ENCODE data around the gene DCHS2. TPM values are rescaled to one million over a fixed set of nuclear protein-coding genes. Genes with fewer than 3 reads are reported as not detected.

Gene DCHS2
- total RNA-seq, 6 experiments from 2014 or later: not detected

DNA sequence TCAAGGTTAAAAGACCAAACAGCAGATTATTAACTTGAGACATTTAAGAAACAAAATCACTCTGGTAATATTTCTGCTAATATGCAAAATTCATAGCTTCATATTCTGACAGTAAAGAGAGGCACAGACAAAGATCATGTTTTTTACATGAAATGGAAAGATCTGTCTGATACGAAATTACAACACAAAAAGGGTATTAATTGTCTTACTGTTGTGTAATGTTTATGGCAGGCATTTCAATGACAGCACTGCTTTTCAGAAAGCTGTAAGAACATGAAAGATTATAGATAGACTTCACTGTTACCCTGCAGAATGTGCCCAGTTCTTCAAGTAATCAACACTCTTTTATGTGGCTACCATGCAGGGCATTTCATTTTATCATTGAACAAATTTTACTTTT lies 15.4 kb downstream of the DCHS2 start:
- H3K9me3 Mint-ChIP-seq: no peaks in the 10 kb centered on the region
- H3K4me3 Mint-ChIP-seq: no peak overlapping the region
- H3K27me3 Mint-ChIP-seq (ENCODE audit: insufficient read depth): no peaks in the 10 kb centered on the region
- H3K4me1 Mint-ChIP-seq (ENCODE audit: low read depth): no peaks in the 10 kb centered on the region
- no peaks in the 10 kb centered on the region for H3K36me3 Mint-ChIP-seq (ENCODE audit: low read depth)
- DNase-seq: no peak
- TF ChIP-seq, protein P1, sequence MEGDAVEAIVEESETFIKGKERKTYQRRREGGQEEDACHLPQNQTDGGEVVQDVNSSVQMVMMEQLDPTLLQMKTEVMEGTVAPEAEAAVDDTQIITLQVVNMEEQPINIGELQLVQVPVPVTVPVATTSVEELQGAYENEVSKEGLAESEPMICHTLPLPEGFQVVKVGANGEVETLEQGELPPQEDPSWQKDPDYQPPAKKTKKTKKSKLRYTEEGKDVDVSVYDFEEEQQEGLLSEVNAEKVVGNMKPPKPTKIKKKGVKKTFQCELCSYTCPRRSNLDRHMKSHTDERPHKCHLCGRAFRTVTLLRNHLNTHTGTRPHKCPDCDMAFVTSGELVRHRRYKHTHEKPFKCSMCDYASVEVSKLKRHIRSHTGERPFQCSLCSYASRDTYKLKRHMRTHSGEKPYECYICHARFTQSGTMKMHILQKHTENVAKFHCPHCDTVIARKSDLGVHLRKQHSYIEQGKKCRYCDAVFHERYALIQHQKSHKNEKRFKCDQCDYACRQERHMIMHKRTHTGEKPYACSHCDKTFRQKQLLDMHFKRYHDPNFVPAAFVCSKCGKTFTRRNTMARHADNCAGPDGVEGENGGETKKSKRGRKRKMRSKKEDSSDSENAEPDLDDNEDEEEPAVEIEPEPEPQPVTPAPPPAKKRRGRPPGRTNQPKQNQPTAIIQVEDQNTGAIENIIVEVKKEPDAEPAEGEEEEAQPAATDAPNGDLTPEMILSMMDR (IDR thresholded peaks at IDR 0.05): no peak
- H3K27ac Mint-ChIP-seq: no peak overlapping the region

GRCh38 chr4:154475820-154476219 lies 15.8 kb downstream of the DCHS2 start:
- no peak for DNase-seq
- Mint-ChIP-seq H3K4me3 (no peak overlapping the region), H3K27me3 (ENCODE audit: insufficient read depth) (no peaks in the 10 kb centered on the region), H3K36me3 (ENCODE audit: low read depth) (no peaks in the 10 kb centered on the region), H3K4me1 (ENCODE audit: low read depth) (no peaks in the 10 kb centered on the region), H3K9me3 (no peaks in the 10 kb centered on the region), H3K27ac (no peak overlapping the region)
- TF ChIP-seq, protein P1 (IDR thresholded peaks at IDR 0.05): no peak

DNA sequence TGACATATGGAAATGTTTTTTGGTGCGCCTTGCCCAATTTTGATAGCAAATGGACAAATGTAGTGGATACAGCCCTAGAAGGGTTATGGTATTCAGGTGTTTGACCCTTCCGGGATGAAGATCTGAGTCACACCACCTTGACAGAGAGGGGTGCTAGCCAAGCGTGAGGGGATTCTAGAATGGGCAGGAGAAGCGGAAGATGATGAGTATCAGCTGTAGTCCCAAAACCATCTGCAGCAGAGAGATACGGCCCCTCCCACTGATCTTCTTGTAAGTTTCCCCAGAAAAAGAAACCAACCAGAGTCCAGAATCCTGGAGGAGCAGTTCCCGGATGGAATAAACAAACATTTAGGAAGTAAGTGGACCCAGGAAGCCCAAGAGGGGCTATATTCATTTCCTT lies 18.1 kb downstream of the DCHS2 start:
- no peaks in the 10 kb centered on the region for H3K4me1 Mint-ChIP-seq (ENCODE audit: low read depth)
- H3K4me3 Mint-ChIP-seq: no peak overlapping the region
- no peak overlapping the region for H3K27ac Mint-ChIP-seq
- no peaks in the 10 kb centered on the region for H3K36me3 Mint-ChIP-seq (ENCODE audit: low read depth)
- TF ChIP-seq, protein P1 (IDR thresholded peaks at IDR 0.05): no peak
- no peaks in the 10 kb centered on the region for H3K27me3 Mint-ChIP-seq (ENCODE audit: insufficient read depth)
- DNase-seq: no peak
- no peaks in the 10 kb centered on the region for H3K9me3 Mint-ChIP-seq

DNA sequence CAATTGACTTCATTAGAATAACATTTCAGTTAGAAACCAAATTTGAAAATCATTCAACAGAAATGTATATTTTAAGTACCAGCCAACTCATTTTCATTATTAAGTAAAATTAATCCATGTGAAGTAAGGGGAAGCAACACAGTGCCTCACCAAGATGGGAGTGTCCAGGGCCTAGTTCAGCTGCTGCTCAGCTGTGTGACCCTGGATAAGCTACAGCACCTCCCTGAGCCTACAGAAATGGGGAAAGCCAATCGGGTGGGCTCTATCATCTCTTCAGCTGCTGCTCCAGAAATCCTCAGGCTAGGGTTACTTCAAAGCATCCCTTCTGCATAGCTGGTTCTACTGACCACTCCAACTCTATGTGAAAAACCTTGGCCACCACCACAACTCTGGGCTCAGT lies 18.7 kb downstream of the DCHS2 start:
- no peak for DNase-seq
- TF ChIP-seq, protein P1 (IDR thresholded peaks at IDR 0.05): no peak
- no peaks in the 10 kb centered on the region for H3K9me3 Mint-ChIP-seq
- H3K27ac Mint-ChIP-seq: no peak overlapping the region
- no peaks in the 10 kb centered on the region for H3K27me3 Mint-ChIP-seq (ENCODE audit: insufficient read depth)
- H3K4me3 Mint-ChIP-seq: no peak overlapping the region
- no peaks in the 10 kb centered on the region for H3K36me3 Mint-ChIP-seq (ENCODE audit: low read depth)
- H3K4me1 Mint-ChIP-seq (ENCODE audit: low read depth): no peaks in the 10 kb centered on the region

DNA sequence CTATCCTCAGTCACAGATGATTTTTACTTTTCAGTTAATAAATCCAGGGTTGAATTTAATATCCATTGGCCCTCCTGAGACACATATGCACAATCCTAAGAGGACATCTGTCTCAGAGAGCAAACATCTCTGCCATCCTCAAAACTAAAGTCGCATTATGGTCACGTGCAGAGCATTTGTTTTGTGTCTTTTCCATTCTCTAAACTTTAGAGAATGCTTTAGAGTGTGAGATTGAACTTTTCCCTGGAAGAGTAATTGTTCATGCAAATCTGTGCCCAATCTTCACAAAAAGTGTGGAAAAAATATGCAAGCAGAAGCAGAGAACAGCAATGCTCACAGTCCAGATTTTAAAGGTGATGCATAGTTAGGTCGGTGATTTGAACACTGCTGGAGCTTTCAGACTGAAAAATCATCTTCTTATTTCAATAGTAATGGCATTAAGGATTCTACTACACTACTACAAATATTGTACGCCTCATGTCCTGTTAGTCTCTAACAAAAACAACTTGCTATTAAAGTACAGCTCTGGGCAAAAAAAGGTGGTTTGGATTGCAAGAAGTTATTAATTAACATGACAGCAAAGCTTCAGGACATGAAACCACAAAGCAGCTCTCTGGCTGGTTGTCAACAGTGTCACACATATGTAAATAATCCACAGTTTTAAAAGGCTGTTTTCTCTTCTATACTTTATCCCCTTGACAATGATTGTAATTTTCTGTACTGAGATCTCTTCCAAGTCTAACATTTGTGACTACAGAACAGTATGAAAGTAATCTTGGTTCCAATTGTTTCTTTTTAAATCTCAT lies 19.9 kb downstream of the DCHS2 start:
- no peaks in the 10 kb centered on the region for H3K4me1 Mint-ChIP-seq (ENCODE audit: low read depth)
- H3K4me3 Mint-ChIP-seq: no peak overlapping the region
- H3K9me3 Mint-ChIP-seq: no peaks in the 10 kb centered on the region
- H3K27ac Mint-ChIP-seq: no peak overlapping the region
- no peak for DNase-seq
- no peaks in the 10 kb centered on the region for H3K27me3 Mint-ChIP-seq (ENCODE audit: insufficient read depth)
- TF ChIP-seq, protein P1 (IDR thresholded peaks at IDR 0.05): no peak
- no peaks in the 10 kb centered on the region for H3K36me3 Mint-ChIP-seq (ENCODE audit: low read depth)
